ENCODE data around the gene ACOT11. TPM values are rescaled to one million over a fixed set of nuclear protein-coding genes. Genes with fewer than 3 reads are reported as not detected.
"Not testable (repeated sequence)": the region's sequence is repeated elsewhere in the genome, so short reads cannot be mapped to it uniquely, and the experiment has no call there.

Gene ACOT11
- total RNA-seq, 1 experiment from 2014 or later, result 3.9 TPM

GRCh38 chr1:54615531-54616279 lies 67.7 kb downstream of the ACOT11 start:
- no peak for DNase-seq (ENCODE audit: low read depth)
- in situ Hi-C loops (cut with HindIII; ENCODE audit: low pct_unique_long_range_greater_than_20kb, low sequenced_read_pairs), result no loop called here

- DNase-seq (ENCODE audit: low read depth), result no peak
- in situ Hi-C loops (cut with HindIII; ENCODE audit: low pct_unique_long_range_greater_than_20kb, low sequenced_read_pairs), result no loop called here
Measured at GRCh38 chr1:54619749-54620148, 71.7 kb downstream of the ACOT11 start.

GRCh38 chr1:54623216-54624007 lies 75.4 kb downstream of the ACOT11 start, which contains the start of gene FAM151A:
TSS of gene FAM151A (minus strand) at chr1:54623525. CDS start at chr1:54623395, 130 bp downstream.
- DNase-seq (ENCODE audit: low read depth), result no peak
- in situ Hi-C loops (cut with HindIII; ENCODE audit: low pct_unique_long_range_greater_than_20kb, low sequenced_read_pairs), result no loop called here

- DNase-seq (ENCODE audit: low read depth), result no peak
- in situ Hi-C loops (cut with HindIII; ENCODE audit: low pct_unique_long_range_greater_than_20kb, low sequenced_read_pairs), result no loop called here
Measured at GRCh38 chr1:54624466-54625464, 76.7 kb downstream of the ACOT11 start.

GRCh38 chr1:54627196-54627595 lies 79.2 kb downstream of the ACOT11 start:
- no peak for DNase-seq (ENCODE audit: low read depth)
- in situ Hi-C loops (cut with HindIII; ENCODE audit: low pct_unique_long_range_greater_than_20kb, low sequenced_read_pairs), result no loop called here

- DNase-seq (ENCODE audit: low read depth); in situ Hi-C loops (cut with HindIII; ENCODE audit: low pct_unique_long_range_greater_than_20kb, low sequenced_read_pairs): not testable (repeated sequence)
Measured at GRCh38 chr1:54635804-54636203, 87.8 kb downstream of the ACOT11 start.

GRCh38 chr1:54636461-54637446 lies 88.7 kb downstream of the ACOT11 start:
- DNase-seq (ENCODE audit: low read depth); in situ Hi-C loops (cut with HindIII; ENCODE audit: low pct_unique_long_range_greater_than_20kb, low sequenced_read_pairs): not testable (repeated sequence)

- no peak for DNase-seq (ENCODE audit: low read depth)
- in situ Hi-C loops (cut with HindIII; ENCODE audit: low pct_unique_long_range_greater_than_20kb, low sequenced_read_pairs), result no loop called here
Measured at GRCh38 chr1:54640361-54640760, 92.3 kb downstream of the ACOT11 start.

GRCh38 chr1:54640863-54641836 lies 93.1 kb downstream of the ACOT11 start, which contains the start of gene MROH7:
TSS of gene MROH7 (plus strand) at chr1:54641786. CDS start at chr1:54652927, 11,141 bp downstream.
- in situ Hi-C loops (cut with HindIII; ENCODE audit: low pct_unique_long_range_greater_than_20kb, low sequenced_read_pairs), result no loop called here
- DNase-seq (ENCODE audit: low read depth), result no peak

- DNase-seq (ENCODE audit: low read depth), result no peak
- in situ Hi-C loops (cut with HindIII; ENCODE audit: low pct_unique_long_range_greater_than_20kb, low sequenced_read_pairs), result no loop called here
Measured at GRCh38 chr1:54643736-54644135, 95.7 kb downstream of the ACOT11 start.

- in situ Hi-C loops (cut with HindIII; ENCODE audit: low pct_unique_long_range_greater_than_20kb, low sequenced_read_pairs), result no loop called here
- DNase-seq (ENCODE audit: low read depth), result no peak
Measured at GRCh38 chr1:54645806-54646676, 98.0 kb downstream of the ACOT11 start.

- in situ Hi-C loops (cut with HindIII; ENCODE audit: low pct_unique_long_range_greater_than_20kb, low sequenced_read_pairs), result no loop called here
Measured at GRCh38 chr1:54649130-54649898, 101.3 kb downstream of the ACOT11 start.

GRCh38 chr1:54649921-54650320 lies 101.9 kb downstream of the ACOT11 start:
- no peak for DNase-seq (ENCODE audit: low read depth)
- in situ Hi-C loops (cut with HindIII; ENCODE audit: low pct_unique_long_range_greater_than_20kb, low sequenced_read_pairs), result no loop called here

More at GRCh38 chr1:54649130-54649898, 101.3 kb downstream of the ACOT11 start:
- DNase-seq (ENCODE audit: low read depth), result peak; percentile 40

- in situ Hi-C loops (cut with HindIII; ENCODE audit: low pct_unique_long_range_greater_than_20kb, low sequenced_read_pairs), result no loop called here
- no peak for DNase-seq (ENCODE audit: low read depth)
Measured at GRCh38 chr1:54650417-54650816, 102.4 kb downstream of the ACOT11 start.

Data from Caki2 (cell line).